Adrenal gland (tissue), 12 donors: ENCODE measurements around the gene KCNJ15. TPM values are rescaled to one million over a fixed set of nuclear protein-coding genes. Genes with fewer than 3 reads are reported as not detected.

Experiments
- DNase-seq, 7 donors: peaks; one replicate each; pipeline ENCODE4 v3.0.0-alpha.2; 2019 to 2020
- H3K27ac ChIP-seq, 5 donors: fragments of 200-600 bp; sonication (generic) in 4 of 5; 1 replicate in 3 of 5; 2 replicates in 2 of 5; pipeline versions ENCODE4 v1.5.1 to v1.8.0; 2016 to 2020; ENCODE audit warnings: mild to moderate bottlenecking in 1 of 5
- H3K27me3 ChIP-seq: fragments of 200-600 bp; 2 replicates; pipeline ENCODE4 v1.8.0; 2021
- H3K36me3 ChIP-seq, 2 donors: fragments of 200-600 bp; replicated peaks in 1 of 2; 1 replicate in 1 of 2; 2 replicates in 1 of 2; pipeline versions ENCODE4 v1.5.1 to v1.8.0; 2018 to 2022
- H3K4me1 ChIP-seq, 2 donors: fragments of 200-600 bp; replicated peaks in 1 of 2; 1 replicate in 1 of 2; 2 replicates in 1 of 2; pipeline versions ENCODE4 v1.5.1 to v1.8.0; 2018 to 2021
- H3K4me3 ChIP-seq, 4 donors: fragments of 200-600 bp; sonication (generic) in 3 of 4; one replicate each; pipeline ENCODE4 v1.5.1; 2016 to 2018
- H3K9me3 ChIP-seq, 3 donors: fragments of 200-600 bp; sonication (generic) in 1 of 3; replicated peaks in 1 of 3; 1 replicate in 2 of 3; 2 replicates in 1 of 3; pipeline versions ENCODE4 v1.5.1 to v1.8.0; 2016 to 2021
- CTCF ChIP-seq, 6 experiments: fragments of 450-650 bp in 4 of 6; fragments of 200-600 bp in 2 of 6; sonication (generic) in 1 of 6; IDR thresholded peaks; 1 replicate in 5 of 6; 2 replicates in 1 of 6; pipeline versions ENCODE4 v1.5.1 to v1.8.0; 2016 to 2021; ENCODE audit warnings: antibody characterized with exemption in 6 of 6, mild to moderate bottlenecking in 2 of 6, moderate library complexity in 1 of 6
- POLR2A ChIP-seq, 2 donors: fragments of 450-650 bp; IDR thresholded peaks; one replicate each; pipeline ENCODE4 v1.6.1; 2017; ENCODE audit warnings: antibody characterized with exemption in 2 of 2, mild to moderate bottlenecking in 2 of 2, moderate library complexity in 1 of 2
- WGBS, 4 donors: extraction: QIAGEN DNeasy Blood & Tissue Kit in 2 of 4; methylation state at CpG; one replicate each; pipeline versions ENCODE4 v1.1.5 to v1.1.7; 2013 to 2017; 5-methylcytosine and 5-hydroxymethylcytosine counted together
- intact Hi-C, 2 donors: fragments of 100-400 bp; cut with DNase I; formaldehyde crosslinking; loops; one replicate each; pipeline versions ENCODE4 v1.14.1 to v1.15.0; 2022 to 2023
- polyA plus RNA-seq, 3 donors: library from polyadenylated mRNA; stranded (reverse); fragments of 200-250 nt in 2 of 3; fragments of 350-450 nt in 1 of 3; fragmentation: Illumina TruSeq in 1 of 3; extraction: RNeasy Lipid Tissue Mini Kit (QIAGEN cat#74804) in 1 of 3; gene quantifications; one replicate each; pipeline ENCODE4 v1.2.3, GENCODE V29; 2013 to 2014
- total RNA-seq, 9 donors: library from RNA; depleted of rRNA in 4 of 9; stranded (reverse); fragments of >200 nt in 4 of 9; fragments of 120-200 nt in 1 of 9; fragmentation: NEBNext Ultra II Directional in 1 of 9; extraction: Animal tissue kit (Norgen Biotek cat#: 25700) in 1 of 9; gene quantifications; one replicate each; pipeline versions ENCODE4 v1.1.0 to v1.2.4, GENCODE V29; 2013 to 2023
- donor health status: healthy with polysubstance abuse.
- donor health status: Bipolar disorder and iron deficiency.
- donor health status: DM: yes; HTN: yes; CAD: no.
- donor health status: DM: no; HTN: no; CAD: no.
- donor health status: DM: no; HTN: no; CAD: no.
- donor health status: DM: yes; HTN: yes; CAD: no.

The KCNJ15 gene
- total and polyA plus RNA-seq, 12 donors, result 0.11 to 2.8 (median 0.45) TPM

GRCh38 chr21:38269576-38269936 lies 12.8 kb downstream of the KCNJ15 start:
- intact Hi-C loops, result no loop called here
- H3K4me3 ChIP-seq, result no peak overlapping the region
- WGBS, 4 donors, result 47 to 62% (median 58%) methylated on average over 2 of the region's 2 CpGs

DNA sequence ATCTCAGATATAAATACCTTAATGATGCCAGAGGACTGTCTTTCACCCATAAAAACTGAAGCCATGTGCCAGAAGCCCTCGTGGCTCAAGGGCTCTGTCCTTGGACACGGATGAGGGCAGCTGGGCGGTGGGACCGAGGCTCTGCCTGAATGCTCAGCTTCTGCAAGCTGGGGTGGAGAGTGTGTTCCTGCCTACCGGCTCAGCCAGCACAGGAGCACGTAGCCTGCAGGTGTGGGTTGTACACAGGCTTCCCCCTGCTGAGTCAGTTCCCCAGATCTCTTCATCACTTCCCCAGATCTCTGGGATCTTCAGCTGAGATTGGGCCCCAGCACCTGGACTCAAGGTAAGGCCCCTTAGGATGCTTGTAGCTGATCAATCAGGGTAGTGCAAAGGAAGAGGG lies 15.4 kb downstream of the KCNJ15 start:
- no peaks in the 10 kb centered on the region for H3K4me1 ChIP-seq
- no peaks in the 10 kb centered on the region for H3K36me3 ChIP-seq
- DNase-seq, result peak in 2 of 7 donors; percentile 26 to 30
- no peaks in the 10 kb centered on the region for H3K9me3 ChIP-seq
- no peak for TF ChIP-seq CTCF (IDR thresholded peaks at IDR 0.05)
- TF ChIP-seq POLR2A (IDR thresholded peaks at IDR 0.05), result no peak
- H3K27ac ChIP-seq, result no peak overlapping the region
- no peak overlapping the region for H3K4me3 ChIP-seq
- WGBS, 4 donors, result 55 to 75% (median 62%) methylated on average over 5 to 6 of the region's 6 CpGs
- H3K27me3 ChIP-seq, result no peaks in the 10 kb centered on the region
- intact Hi-C loops, result no loop called here

More at GRCh38 chr21:38269576-38269936, 12.8 kb downstream of the KCNJ15 start:
- H3K36me3 ChIP-seq, result no peaks in the 10 kb centered on the region
- DNase-seq, result no peak
- no peak for TF ChIP-seq CTCF (IDR thresholded peaks at IDR 0.05)
- no peak for TF ChIP-seq POLR2A (IDR thresholded peaks at IDR 0.05)
- H3K27ac ChIP-seq, result no peak overlapping the region
- no peaks in the 10 kb centered on the region for H3K27me3 ChIP-seq
- no peaks in the 10 kb centered on the region for H3K9me3 ChIP-seq
- H3K4me1 ChIP-seq, result no peaks in the 10 kb centered on the region

- Histone ChIP-seq H3K9me3 (no peaks in the 10 kb centered on the region), H3K4me3 (no peak overlapping the region), H3K27me3 (no peaks in the 10 kb centered on the region), H3K27ac (peak overlapping the region in 1 of 5 donors; percentile 18), H3K36me3 (no peaks in the 10 kb centered on the region), H3K4me1 (peaks cover 0 to 5% of the 10 kb centered on the region in 2 donors)
- peak in 1 of 7 donors; percentile 29 for DNase-seq
- 80 to 86% (median 82%) methylated on average over 8 of the region's 8 CpGs for WGBS, 4 donors
- no peak for TF ChIP-seq CTCF (IDR thresholded peaks at IDR 0.05)
- no peak for TF ChIP-seq POLR2A (IDR thresholded peaks at IDR 0.05)
- intact Hi-C loops, result no loop called here
These were observed 17.2 kb downstream of the KCNJ15 start for GRCh38 chr21:38273745-38274542.

DNA sequence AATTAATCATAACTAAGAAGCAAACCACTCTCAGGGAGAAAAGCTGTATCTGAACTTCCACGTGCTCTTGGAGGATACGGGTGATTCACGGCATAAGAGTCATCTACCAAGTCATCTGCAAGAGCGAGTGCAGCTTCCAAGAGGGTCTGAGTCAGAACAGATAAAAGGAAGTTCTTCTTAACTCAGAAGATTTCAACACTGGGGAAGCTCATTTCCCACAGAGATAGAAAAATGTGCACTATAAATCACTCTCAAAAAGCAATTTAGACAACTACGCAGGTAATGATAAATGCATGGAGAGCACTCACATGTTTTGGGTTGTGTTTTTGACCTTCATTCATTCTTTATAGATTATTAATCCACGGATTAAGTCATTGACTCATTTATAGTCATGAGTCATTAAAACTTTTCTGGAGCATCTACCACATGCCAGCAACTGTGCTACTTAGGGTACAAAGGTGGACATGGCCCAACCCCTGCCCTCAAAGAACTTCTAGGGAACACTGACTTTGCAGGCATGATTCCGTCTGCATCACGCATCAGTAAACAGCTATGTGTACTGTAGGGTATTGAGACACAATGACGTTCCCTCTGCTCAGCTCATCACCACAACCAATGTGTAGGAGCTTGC lies 20.8 kb downstream of the KCNJ15 start:
- whole genome bisulfite sequencing, 4 donors, result 38 to 53% (median 41%) methylated on average over 9 of the region's 9 CpGs
- DNase-seq, result peak; percentile 61 to 87 (median 78)

More for the DNA sequence above, 20.8 kb downstream of the KCNJ15 start:
- TF ChIP-seq POLR2A (IDR thresholded peaks at IDR 0.05), result no peak
- no peak for TF ChIP-seq CTCF (IDR thresholded peaks at IDR 0.05)
- Histone ChIP-seq H3K36me3 (no peaks in the 10 kb centered on the region), H3K27me3 (no peaks in the 10 kb centered on the region), H3K9me3 (no peaks in the 10 kb centered on the region), H3K27ac (peak overlapping the region in 2 of 5 donors; percentile 63 to 67), H3K4me1 (peaks cover 0 to 5% of the 10 kb centered on the region in 2 donors), H3K4me3 (no peak overlapping the region)
- intact Hi-C loops, result no loop called here
